Astrocyte of the cerebellum (primary cell): ENCODE results near the gene ETFA.
A peak's percentile ranks its signal among the peaks of the same experiment; 100 is the strongest.
"Not testable (repeated sequence)": the region's sequence is repeated elsewhere in the genome, so short reads cannot be mapped to it uniquely, and the experiment has no call there.

ENCODE experiments used
- DNase-seq: peaks from one replicate; pipeline ENCODE4 v3.0.0-alpha.2; 2011; ENCODE audit warnings: low read depth
- H3K4me3 ChIP-seq: 2 replicates; pipeline ENCODE4 v1.5.1; 2011; ENCODE audit warnings: mild to moderate bottlenecking, low read depth, low read length, moderate library complexity
- CTCF ChIP-seq: IDR thresholded peaks from 2 replicates; pipeline ENCODE4 v1.5.1; 2012; ENCODE audit warnings: low read length, low read depth, moderate library complexity, mild to moderate bottlenecking; ENCODE audit errors: missing control alignments
- in situ Hi-C: cut with HindIII; loops from 2 replicates; pipeline ENCODE4 v1.10.0; 2017; ENCODE audit warnings: low sequenced_read_pairs

Gene ETFA

GRCh38 chr15:76274226-76274625, 37.0 kb downstream of the ETFA start:
- TF ChIP-seq CTCF: no peak
- in situ Hi-C loops: no loop called here
- DNase-seq: peak; percentile 20
- no peak overlapping the region for H3K4me3 ChIP-seq

- in situ Hi-C loops: no loop called here
- no peak for TF ChIP-seq CTCF
- no peak overlapping the region for H3K4me3 ChIP-seq
- no peak for DNase-seq
Measured at GRCh38 chr15:76270876-76271275, 40.4 kb downstream of the ETFA start.

- DNase-seq: no peak
- in situ Hi-C loops: no loop called here
- no peak for TF ChIP-seq CTCF
- H3K4me3 ChIP-seq: no peak overlapping the region
Measured at GRCh38 chr15:76267077-76267476, 44.2 kb downstream of the ETFA start.

- not testable (repeated sequence) for DNase-seq
Measured at GRCh38 chr15:76265769-76266168, 45.5 kb downstream of the ETFA start.

GRCh38 chr15:76260246-76260938, 50.9 kb downstream of the ETFA start:
- DNase-seq: no peak
- TF ChIP-seq CTCF: no peak
- H3K4me3 ChIP-seq: no peak overlapping the region
- in situ Hi-C loops: no loop called here

More at GRCh38 chr15:76265769-76266168, 45.5 kb downstream of the ETFA start:
- in situ Hi-C loops, H3K4me3 ChIP-seq: not testable (repeated sequence)

- no peak for DNase-seq
- no peak overlapping the region for H3K4me3 ChIP-seq
- no peak for TF ChIP-seq CTCF
- in situ Hi-C loops: no loop called here
Measured at GRCh38 chr15:76259392-76259791, 51.9 kb downstream of the ETFA start.

GRCh38 chr15:76258460-76258859, 52.8 kb downstream of the ETFA start:
- no peak for DNase-seq
- in situ Hi-C loops: no loop called here
- no peak overlapping the region for H3K4me3 ChIP-seq
- no peak for TF ChIP-seq CTCF
